HUES48 (cell line): ENCODE results near the gene PPP2R5D.
A peak's percentile ranks its signal among the peaks of the same experiment; 100 is the strongest.

Experiments
- H3K27ac ChIP-seq: one replicate; pipeline ENCODE4 v1.7.0; 2013; ENCODE audit warnings: low read depth, low read length, inconsistent platforms
- H3K27me3 ChIP-seq: 2 replicates; pipeline ENCODE4 v1.6.1; 2013; ENCODE audit warnings: mild to moderate bottlenecking, low read length; ENCODE audit not compliant: control insufficient read depth, insufficient read depth
- H3K36me3 ChIP-seq: 2 replicates; pipeline ENCODE4 v1.6.1; 2013; ENCODE audit warnings: low read length; ENCODE audit not compliant: control insufficient read depth, insufficient read depth
- H3K4me1 ChIP-seq: 2 replicates; pipeline ENCODE4 v1.6.1; 2013; ENCODE audit warnings: mild to moderate bottlenecking, low read length; ENCODE audit not compliant: control insufficient read depth, insufficient read depth
- H3K4me3 ChIP-seq: 2 replicates; pipeline ENCODE4 v1.5.1; 2013; ENCODE audit warnings: mild to moderate bottlenecking, low read depth, low read length
- H3K9ac ChIP-seq: 2 replicates; pipeline ENCODE4 v1.6.1; 2013; ENCODE audit warnings: mild to moderate bottlenecking, low read depth, low read length, moderate library complexity
- H3K9me3 ChIP-seq: 2 replicates; pipeline ENCODE4 v1.6.1; 2013; ENCODE audit warnings: low read length; ENCODE audit not compliant: control insufficient read depth, insufficient read depth

PPP2R5D gene

GRCh38 chr6:42963855-42964605 lies 20.3 kb upstream of the PPP2R5D start:
- H3K9ac ChIP-seq = no peak overlapping the region
- H3K9me3 ChIP-seq = no peaks in the 10 kb centered on the region
- peaks cover 4% of the 10 kb centered on the region; the same call in 1 of the 2 replicates for H3K4me1 ChIP-seq
- no peak overlapping the region for H3K4me3 ChIP-seq
- H3K27me3 ChIP-seq = peaks cover 16% of the 10 kb centered on the region
- peak overlapping the region; percentile 40 for H3K27ac ChIP-seq
- H3K36me3 ChIP-seq = peaks cover 4% of the 10 kb centered on the region; the same call in 1 of the 2 replicates

DNA sequence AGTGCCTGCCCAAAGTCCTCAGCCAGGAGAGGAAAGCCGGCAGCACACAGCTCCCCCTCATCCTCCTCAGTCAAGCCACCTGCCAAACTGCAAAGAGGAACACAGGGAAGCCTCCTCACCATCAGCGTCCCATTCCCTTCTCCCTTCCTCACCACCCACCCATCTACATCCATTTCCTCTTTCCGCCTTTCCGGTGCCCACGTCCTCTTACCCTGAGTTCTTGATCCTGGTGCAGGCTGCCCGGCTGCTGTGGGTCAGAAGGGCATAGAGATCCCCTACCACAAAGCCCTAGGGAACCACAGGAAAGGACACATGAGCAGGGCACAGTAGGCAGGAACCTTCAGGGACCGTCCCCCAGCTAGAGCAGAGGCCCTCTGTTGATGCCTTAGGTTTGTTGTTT lies 17.8 kb upstream of the PPP2R5D start:
- Histone ChIP-seq H3K9ac (no peak overlapping the region), H3K9me3 (no peaks in the 10 kb centered on the region), H3K27ac (no peak overlapping the region), H3K4me1 (peaks cover 4% of the 10 kb centered on the region), H3K27me3 (no peaks in the 10 kb centered on the region), H3K36me3 (peaks cover 4% of the 10 kb centered on the region; the same call in 1 of the 2 replicates), H3K4me3 (no peak overlapping the region)

DNA sequence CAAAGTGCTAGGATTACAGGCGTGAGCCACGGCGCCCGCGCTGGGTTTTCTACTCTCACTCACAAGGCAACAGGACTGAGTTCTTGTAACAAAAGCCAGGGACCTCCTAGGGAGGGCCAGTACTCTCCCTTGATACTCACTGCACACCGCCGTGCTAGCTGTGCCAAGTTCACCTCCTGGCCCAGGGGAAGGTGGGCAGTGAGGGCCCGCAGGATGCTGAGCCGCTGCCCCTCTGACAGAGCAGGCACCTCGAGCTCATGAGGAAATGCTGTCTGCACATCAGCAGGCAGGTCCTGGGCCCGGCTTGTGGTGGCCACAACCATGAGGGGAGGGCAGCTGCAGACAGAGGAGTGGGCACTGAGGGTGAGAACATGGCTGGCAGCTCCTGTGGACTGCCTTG lies 17.1 kb upstream of the PPP2R5D start:
- H3K4me3 ChIP-seq = no peak overlapping the region
- H3K27ac ChIP-seq = no peak overlapping the region
- H3K36me3 ChIP-seq = peaks cover 4% of the 10 kb centered on the region; the same call in 1 of the 2 replicates
- H3K4me1 ChIP-seq = peaks cover 4% of the 10 kb centered on the region
- H3K27me3 ChIP-seq = no peaks in the 10 kb centered on the region
- no peaks in the 10 kb centered on the region for H3K9me3 ChIP-seq
- no peak overlapping the region for H3K9ac ChIP-seq

DNA sequence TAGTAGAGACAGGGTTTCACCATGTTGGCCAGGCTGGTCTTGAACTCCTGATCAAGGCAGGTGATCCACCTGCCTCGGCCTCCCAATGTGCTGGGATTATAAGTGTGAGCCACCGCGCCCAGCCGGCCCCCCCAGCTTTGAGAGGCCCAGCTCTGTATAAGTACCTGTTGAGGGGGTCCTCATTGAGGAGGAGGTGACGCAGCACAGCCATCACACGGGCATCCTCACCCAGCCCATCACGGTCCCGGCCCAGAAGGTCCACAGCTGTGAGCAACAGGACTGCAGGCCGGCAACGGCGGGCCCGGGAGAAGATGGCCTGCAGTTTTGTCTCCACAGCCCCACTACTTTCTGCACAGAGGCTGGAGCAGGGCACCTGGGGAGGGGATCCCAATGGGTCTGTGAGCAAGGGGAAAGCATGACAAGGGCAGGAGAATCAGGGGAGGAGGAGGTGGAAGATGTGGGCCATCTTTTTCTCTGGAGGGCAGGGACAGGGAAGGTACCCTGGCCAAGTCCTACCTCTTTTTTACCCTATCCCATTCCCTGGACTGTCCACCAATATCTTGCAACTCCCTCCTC lies 16.2 kb upstream of the PPP2R5D start:
- peaks cover 4% of the 10 kb centered on the region; the same call in 1 of the 2 replicates for H3K36me3 ChIP-seq

GRCh38 chr6:42968783-42969182 lies 15.6 kb upstream of the PPP2R5D start:
- Histone ChIP-seq H3K9ac (no peak overlapping the region), H3K4me1 (peaks cover 4% of the 10 kb centered on the region), H3K36me3 (peaks cover 4% of the 10 kb centered on the region; the same call in 1 of the 2 replicates), H3K9me3 (no peaks in the 10 kb centered on the region), H3K27ac (no peak overlapping the region), H3K27me3 (no peaks in the 10 kb centered on the region), H3K4me3 (no peak overlapping the region)

More for the DNA sequence above, 16.2 kb upstream of the PPP2R5D start:
- Histone ChIP-seq H3K4me1 (peaks cover 4% of the 10 kb centered on the region), H3K9me3 (no peaks in the 10 kb centered on the region), H3K9ac (no peak overlapping the region), H3K27ac (no peak overlapping the region), H3K27me3 (no peaks in the 10 kb centered on the region), H3K4me3 (no peak overlapping the region)

DNA sequence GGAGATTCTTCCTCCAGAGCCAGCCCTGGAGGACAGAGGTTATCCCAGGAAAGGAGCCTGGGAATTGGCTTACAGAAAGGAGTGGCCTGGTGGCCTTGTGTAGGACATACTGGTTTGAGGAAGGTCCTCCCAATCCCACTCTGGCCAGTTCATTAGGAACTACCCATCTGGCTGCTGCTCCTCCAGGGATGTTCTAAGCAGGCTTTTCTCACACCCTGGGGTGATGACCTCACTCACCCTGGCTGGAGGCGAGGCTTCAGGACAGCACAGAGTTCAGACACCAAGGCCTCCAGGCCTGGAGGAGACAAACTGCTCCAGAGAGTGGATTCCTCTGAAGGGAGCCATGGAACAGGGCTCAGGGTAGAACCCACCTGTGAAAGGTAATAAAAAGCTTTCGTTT lies 14.9 kb upstream of the PPP2R5D start:
- Histone ChIP-seq H3K9me3 (no peaks in the 10 kb centered on the region), H3K4me1 (no peaks in the 10 kb centered on the region; the same call in 1 of the 2 replicates), H3K36me3 (peaks cover 3% of the 10 kb centered on the region), H3K9ac (no peak overlapping the region), H3K27ac (no peak overlapping the region), H3K27me3 (no peaks in the 10 kb centered on the region), H3K4me3 (no peak overlapping the region)

- H3K9ac ChIP-seq = no peak overlapping the region
- H3K4me1 ChIP-seq = no peaks in the 10 kb centered on the region; the same call in 1 of the 2 replicates
- no peaks in the 10 kb centered on the region for H3K27me3 ChIP-seq
- H3K36me3 ChIP-seq = peaks cover 3% of the 10 kb centered on the region
- no peaks in the 10 kb centered on the region for H3K9me3 ChIP-seq
- no peak overlapping the region for H3K27ac ChIP-seq
- H3K4me3 ChIP-seq = no peak overlapping the region
Measured at GRCh38 chr6:42969934-42970333, 14.4 kb upstream of the PPP2R5D start.

GRCh38 chr6:42970871-42971612 lies 13.3 kb upstream of the PPP2R5D start:
- Histone ChIP-seq H3K27me3 (no peaks in the 10 kb centered on the region), H3K4me1 (no peaks in the 10 kb centered on the region; the same call in 1 of the 2 replicates), H3K36me3 (peaks cover 3% of the 10 kb centered on the region), H3K9ac (no peak overlapping the region), H3K9me3 (no peaks in the 10 kb centered on the region), H3K4me3 (no peak overlapping the region), H3K27ac (peak overlapping the region; percentile 29)

DNA sequence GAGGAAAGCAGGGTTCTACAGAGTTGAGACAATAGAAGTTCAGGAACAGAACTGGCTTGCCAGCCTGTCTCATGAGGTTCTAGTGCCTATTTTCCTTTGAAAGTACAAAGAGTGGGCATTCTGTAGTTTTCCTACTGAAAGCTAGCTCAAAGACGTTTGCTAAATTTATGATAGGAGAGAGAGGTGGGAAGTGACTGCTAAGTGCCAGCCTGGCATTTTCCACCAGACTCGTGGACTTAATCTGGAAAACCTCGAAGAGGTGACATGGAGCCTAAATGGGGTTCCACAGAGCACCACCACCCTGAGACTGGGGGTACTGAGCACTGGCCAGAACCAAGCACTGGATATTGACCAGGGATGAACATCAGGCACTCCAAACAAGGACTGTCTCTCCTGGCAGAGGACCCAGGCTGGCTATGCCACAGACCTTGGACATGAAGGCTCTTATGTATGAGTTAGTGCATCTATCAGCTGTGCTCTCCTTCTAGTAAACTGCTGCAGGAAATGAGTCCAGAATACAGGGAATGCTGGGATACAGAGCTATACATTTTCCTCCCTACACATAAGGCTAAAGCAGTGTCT lies 12.5 kb upstream of the PPP2R5D start:
- H3K4me1 ChIP-seq = no peaks in the 10 kb centered on the region; the same call in 1 of the 2 replicates
- no peak overlapping the region for H3K9ac ChIP-seq
- no peak overlapping the region for H3K27ac ChIP-seq
- peaks cover 3% of the 10 kb centered on the region for H3K36me3 ChIP-seq
- no peaks in the 10 kb centered on the region for H3K9me3 ChIP-seq
- H3K4me3 ChIP-seq = no peak overlapping the region
- no peaks in the 10 kb centered on the region for H3K27me3 ChIP-seq

GRCh38 chr6:42973926-42974325 lies 10.4 kb upstream of the PPP2R5D start:
- Histone ChIP-seq H3K36me3 (peaks cover 3% of the 10 kb centered on the region), H3K27me3 (no peaks in the 10 kb centered on the region), H3K4me1 (no peaks in the 10 kb centered on the region; the same call in 1 of the 2 replicates), H3K9me3 (no peaks in the 10 kb centered on the region), H3K4me3 (no peak overlapping the region), H3K27ac (no peak overlapping the region), H3K9ac (no peak overlapping the region)
